ENCODE measurements around the gene LRBA. TPM values are rescaled to one million over a fixed set of nuclear protein-coding genes. Genes with fewer than 3 reads are reported as not detected.
A peak's percentile ranks its signal among the peaks of the same experiment; 100 is the strongest.

LRBA gene
- total RNA-seq, 1 experiment from 2014 or later, result 69.1 TPM

DNA sequence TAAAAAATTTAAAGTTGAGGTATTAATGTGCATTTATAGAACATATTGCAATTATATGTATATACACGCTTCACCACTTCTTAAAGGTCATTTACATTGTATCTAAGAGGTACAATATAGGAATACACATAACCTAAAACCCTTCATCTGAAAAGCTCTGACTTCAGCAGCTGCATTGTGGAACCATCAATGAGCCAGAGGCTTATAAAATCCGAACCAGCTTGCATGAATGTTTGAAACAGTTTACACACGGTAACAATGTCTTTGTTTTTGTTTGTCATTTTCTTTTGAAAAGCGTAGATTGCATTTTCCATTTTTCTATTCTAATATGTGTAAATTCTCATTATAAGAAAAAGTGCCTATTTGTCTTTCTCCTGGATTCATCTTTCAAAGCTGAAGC, 715.3 kb downstream of the LRBA start (continued):
- TF ChIP-seq, protein P1, sequence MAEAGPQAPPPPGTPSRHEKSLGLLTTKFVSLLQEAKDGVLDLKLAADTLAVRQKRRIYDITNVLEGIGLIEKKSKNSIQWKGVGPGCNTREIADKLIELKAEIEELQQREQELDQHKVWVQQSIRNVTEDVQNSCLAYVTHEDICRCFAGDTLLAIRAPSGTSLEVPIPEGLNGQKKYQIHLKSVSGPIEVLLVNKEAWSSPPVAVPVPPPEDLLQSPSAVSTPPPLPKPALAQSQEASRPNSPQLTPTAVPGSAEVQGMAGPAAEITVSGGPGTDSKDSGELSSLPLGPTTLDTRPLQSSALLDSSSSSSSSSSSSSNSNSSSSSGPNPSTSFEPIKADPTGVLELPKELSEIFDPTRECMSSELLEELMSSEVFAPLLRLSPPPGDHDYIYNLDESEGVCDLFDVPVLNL (CRISPR knock-in tag; IDR thresholded peaks at IDR 0.05; ENCODE audit: borderline replicate concordance, low read depth), result no peak
- TF ChIP-seq, protein P2, sequence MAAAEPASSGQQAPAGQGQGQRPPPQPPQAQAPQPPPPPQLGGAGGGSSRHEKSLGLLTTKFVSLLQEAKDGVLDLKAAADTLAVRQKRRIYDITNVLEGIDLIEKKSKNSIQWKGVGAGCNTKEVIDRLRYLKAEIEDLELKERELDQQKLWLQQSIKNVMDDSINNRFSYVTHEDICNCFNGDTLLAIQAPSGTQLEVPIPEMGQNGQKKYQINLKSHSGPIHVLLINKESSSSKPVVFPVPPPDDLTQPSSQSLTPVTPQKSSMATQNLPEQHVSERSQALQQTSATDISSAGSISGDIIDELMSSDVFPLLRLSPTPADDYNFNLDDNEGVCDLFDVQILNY (CRISPR knock-in tag; IDR thresholded peaks at IDR 0.05), result no peak
- TF ChIP-seq ZNF416 (CRISPR knock-in tag; IDR thresholded peaks at IDR 0.05), result no peak
- TF ChIP-seq, protein P3, sequence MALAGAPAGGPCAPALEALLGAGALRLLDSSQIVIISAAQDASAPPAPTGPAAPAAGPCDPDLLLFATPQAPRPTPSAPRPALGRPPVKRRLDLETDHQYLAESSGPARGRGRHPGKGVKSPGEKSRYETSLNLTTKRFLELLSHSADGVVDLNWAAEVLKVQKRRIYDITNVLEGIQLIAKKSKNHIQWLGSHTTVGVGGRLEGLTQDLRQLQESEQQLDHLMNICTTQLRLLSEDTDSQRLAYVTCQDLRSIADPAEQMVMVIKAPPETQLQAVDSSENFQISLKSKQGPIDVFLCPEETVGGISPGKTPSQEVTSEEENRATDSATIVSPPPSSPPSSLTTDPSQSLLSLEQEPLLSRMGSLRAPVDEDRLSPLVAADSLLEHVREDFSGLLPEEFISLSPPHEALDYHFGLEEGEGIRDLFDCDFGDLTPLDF (CRISPR knock-in tag; IDR thresholded peaks at IDR 0.05), result no peak
- TF ChIP-seq, protein P4, sequence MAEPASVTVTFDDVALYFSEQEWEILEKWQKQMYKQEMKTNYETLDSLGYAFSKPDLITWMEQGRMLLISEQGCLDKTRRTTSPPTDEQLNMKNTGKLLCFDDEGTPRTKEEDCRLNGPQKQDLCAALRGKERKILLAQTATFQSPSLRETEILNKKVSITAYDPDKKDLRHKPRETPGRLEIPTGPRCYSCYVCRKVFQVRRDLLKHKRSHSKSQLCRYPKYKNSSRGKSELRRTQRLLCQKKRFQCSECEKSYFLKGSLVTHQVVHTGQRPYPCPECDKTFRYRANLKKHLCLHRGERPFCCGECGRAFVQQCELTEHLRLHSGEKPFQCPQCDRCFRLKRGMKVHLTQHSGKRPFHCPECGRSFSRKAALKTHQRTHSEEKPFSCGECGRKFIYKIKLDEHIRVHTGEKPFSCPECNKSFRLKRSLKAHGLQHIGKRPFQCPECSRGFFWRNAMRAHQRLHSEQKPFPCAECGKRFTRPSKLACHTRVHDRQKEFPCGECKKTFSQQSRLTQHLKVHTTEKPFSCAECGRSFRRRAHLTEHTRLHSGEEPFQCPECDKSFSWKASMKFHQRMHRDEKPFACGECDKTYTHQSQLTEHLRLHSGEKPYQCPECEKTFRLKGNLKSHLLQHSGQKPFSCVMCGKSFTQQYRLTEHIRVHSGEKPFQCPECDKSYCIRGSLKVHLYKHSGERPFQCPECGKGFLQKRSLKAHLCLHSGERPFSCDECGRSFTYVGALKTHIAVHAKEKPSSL (CRISPR knock-in tag; conservative IDR thresholded peaks at IDR 0.05), result no peak
- no peak for TF ChIP-seq TP53 (CRISPR knock-in tag; IDR thresholded peaks at IDR 0.05)
- TF ChIP-seq SMAD4 (CRISPR knock-in tag; IDR thresholded peaks at IDR 0.05), result no peak
- TF ChIP-seq MXD4 (CRISPR knock-in tag; IDR thresholded peaks at IDR 0.05; ENCODE audit: borderline replicate concordance), result no peak

DNA sequence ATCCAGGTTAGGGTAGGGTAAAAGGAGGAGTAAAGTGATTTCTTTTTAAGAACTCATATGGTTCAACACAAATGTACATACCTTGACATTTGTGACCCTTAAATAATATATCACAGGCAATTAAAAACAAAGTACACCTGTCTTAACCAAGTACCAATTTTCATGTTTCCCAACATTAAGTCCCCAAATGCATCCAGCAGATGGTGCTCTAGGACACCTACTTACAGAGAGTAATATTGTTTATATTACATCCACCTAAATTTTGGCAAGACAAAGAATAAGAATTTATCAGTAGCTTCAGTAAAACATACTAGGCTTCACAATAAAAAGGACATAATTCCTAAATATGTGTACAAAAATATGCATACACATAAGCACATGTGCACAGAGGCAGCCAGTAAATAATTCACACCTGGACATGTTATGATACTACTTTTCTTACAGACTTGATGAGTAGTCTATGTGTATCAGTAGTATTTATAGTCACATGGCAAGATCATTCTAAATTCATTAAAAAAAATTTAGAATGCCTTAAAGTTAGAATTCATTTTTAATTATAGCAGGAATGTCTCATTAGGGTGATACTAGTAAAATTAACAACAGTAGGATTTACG, 717.1 kb downstream of the LRBA start:
- ATAC-seq, result 0 out of 2 replicates have a peak, but pooled peaks have one; percentile 41
- H3K4me3 Mint-ChIP-seq, result no peak overlapping the region
- CTCF ChIA-PET, result interaction anchor here (1.1 to 1.6 kb wide), 3 partner anchors 40 to 569 kb away, joined by 3 to 6 read pairs (median 4); no protein-coding TSS in a partner anchor
- H3K4me1 Mint-ChIP-seq, result no peaks in the 10 kb centered on the region
- no peak overlapping the region for H3K27ac Mint-ChIP-seq
- no peaks in the 10 kb centered on the region for H3K36me3 Mint-ChIP-seq
- H3K9me3 Mint-ChIP-seq, result no peaks in the 10 kb centered on the region
- H3K27me3 Mint-ChIP-seq (ENCODE audit: low read depth), result no peaks in the 10 kb centered on the region
- DNase-seq (ENCODE audit: low spot score), result peak; percentile 40
- no peak for TF ChIP-seq ATF1 (CRISPR knock-in tag; IDR thresholded peaks at IDR 0.05)
- TF ChIP-seq, protein P5, sequence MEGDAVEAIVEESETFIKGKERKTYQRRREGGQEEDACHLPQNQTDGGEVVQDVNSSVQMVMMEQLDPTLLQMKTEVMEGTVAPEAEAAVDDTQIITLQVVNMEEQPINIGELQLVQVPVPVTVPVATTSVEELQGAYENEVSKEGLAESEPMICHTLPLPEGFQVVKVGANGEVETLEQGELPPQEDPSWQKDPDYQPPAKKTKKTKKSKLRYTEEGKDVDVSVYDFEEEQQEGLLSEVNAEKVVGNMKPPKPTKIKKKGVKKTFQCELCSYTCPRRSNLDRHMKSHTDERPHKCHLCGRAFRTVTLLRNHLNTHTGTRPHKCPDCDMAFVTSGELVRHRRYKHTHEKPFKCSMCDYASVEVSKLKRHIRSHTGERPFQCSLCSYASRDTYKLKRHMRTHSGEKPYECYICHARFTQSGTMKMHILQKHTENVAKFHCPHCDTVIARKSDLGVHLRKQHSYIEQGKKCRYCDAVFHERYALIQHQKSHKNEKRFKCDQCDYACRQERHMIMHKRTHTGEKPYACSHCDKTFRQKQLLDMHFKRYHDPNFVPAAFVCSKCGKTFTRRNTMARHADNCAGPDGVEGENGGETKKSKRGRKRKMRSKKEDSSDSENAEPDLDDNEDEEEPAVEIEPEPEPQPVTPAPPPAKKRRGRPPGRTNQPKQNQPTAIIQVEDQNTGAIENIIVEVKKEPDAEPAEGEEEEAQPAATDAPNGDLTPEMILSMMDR (IDR thresholded peaks at IDR 0.05), result peak; percentile 47; the same call in 1 of the 2 replicates
- POLR2A ChIA-PET, result no interaction called here

DNA sequence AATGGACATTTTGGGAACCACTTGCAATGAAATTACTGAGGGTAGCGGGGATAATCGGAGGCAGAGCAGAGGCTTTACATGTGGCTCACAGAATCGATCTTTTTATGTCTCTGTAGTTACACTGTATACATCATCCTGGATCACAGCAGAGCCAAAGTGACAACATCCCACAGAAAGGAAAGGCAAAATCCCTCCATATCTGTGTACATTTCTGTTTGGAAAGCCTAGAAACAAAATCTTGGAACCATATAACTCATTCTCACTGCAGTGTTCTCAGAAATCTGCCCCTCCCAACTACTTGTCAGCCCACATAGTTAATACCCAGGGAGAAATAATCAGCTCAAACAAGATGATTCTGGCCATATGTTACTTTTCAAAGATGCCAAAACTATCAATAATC, 725.2 kb downstream of the LRBA start:
- peaks cover 6% of the 10 kb centered on the region for H3K9me3 Mint-ChIP-seq
- H3K27me3 Mint-ChIP-seq (ENCODE audit: low read depth), result no peaks in the 10 kb centered on the region

DNA sequence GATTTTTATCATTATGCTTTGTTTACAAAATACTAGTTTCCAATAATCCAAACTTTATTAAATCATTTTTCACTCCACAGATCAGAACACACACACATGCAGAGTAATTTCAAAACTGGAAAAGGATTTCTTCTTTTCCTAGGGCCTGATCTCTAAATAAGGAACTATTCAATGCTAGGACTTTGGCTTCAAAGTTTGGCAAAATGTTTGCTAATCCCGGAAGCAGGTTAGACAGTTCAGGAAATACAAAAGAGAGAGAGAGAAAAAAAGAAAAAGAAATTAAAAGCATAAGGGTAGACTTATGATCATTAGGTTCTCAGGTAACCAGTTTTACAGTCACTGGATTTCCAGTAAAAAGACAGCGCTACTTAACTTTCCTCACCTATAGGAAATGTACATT, 725.9 kb downstream of the LRBA start:
- DNase-seq (ENCODE audit: low spot score) (no peak), ATAC-seq (no peak)
- Mint-ChIP-seq H3K27me3 (ENCODE audit: low read depth) (no peaks in the 10 kb centered on the region), H3K36me3 (peaks cover 6% of the 10 kb centered on the region), H3K9me3 (peaks cover 6% of the 10 kb centered on the region), H3K27ac (no peak overlapping the region), H3K4me3 (no peak overlapping the region), H3K4me1 (no peaks in the 10 kb centered on the region)
- POLR2A ChIA-PET, result no interaction called here
- CTCF ChIA-PET, result no interaction called here
- no peak for TF ChIP-seq ZNF317 (CRISPR knock-in tag; IDR thresholded peaks at IDR 0.05; ENCODE audit: borderline replicate concordance, low read depth)
- TF ChIP-seq, protein P6, sequence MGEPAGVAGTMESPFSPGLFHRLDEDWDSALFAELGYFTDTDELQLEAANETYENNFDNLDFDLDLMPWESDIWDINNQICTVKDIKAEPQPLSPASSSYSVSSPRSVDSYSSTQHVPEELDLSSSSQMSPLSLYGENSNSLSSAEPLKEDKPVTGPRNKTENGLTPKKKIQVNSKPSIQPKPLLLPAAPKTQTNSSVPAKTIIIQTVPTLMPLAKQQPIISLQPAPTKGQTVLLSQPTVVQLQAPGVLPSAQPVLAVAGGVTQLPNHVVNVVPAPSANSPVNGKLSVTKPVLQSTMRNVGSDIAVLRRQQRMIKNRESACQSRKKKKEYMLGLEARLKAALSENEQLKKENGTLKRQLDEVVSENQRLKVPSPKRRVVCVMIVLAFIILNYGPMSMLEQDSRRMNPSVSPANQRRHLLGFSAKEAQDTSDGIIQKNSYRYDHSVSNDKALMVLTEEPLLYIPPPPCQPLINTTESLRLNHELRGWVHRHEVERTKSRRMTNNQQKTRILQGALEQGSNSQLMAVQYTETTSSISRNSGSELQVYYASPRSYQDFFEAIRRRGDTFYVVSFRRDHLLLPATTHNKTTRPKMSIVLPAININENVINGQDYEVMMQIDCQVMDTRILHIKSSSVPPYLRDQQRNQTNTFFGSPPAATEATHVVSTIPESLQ (CRISPR knock-in tag; IDR thresholded peaks at IDR 0.05), result no peak
- TF ChIP-seq IRF2 (CRISPR knock-in tag; IDR thresholded peaks at IDR 0.05; ENCODE audit: borderline replicate concordance, low read depth), result no peak
- TF ChIP-seq, protein P1 (CRISPR knock-in tag; IDR thresholded peaks at IDR 0.05; ENCODE audit: borderline replicate concordance, low read depth), result no peak
- TF ChIP-seq, protein P7, sequence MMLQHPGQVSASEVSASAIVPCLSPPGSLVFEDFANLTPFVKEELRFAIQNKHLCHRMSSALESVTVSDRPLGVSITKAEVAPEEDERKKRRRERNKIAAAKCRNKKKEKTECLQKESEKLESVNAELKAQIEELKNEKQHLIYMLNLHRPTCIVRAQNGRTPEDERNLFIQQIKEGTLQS (CRISPR knock-in tag; conservative IDR thresholded peaks at IDR 0.05), result no peak
- TF ChIP-seq ZNF671 (CRISPR knock-in tag; IDR thresholded peaks at IDR 0.05), result no peak
- TF ChIP-seq, protein P3 (CRISPR knock-in tag; IDR thresholded peaks at IDR 0.05), result no peak

More for the DNA sequence above, 725.2 kb downstream of the LRBA start:
- no peak for DNase-seq (ENCODE audit: low spot score)
- H3K36me3 Mint-ChIP-seq, result peaks cover 6% of the 10 kb centered on the region
- CTCF ChIA-PET, result no interaction called here
- no peak for TF ChIP-seq TCF7 (CRISPR knock-in tag; IDR thresholded peaks at IDR 0.05; ENCODE audit: low read depth)
- TF ChIP-seq NR2C2 (CRISPR knock-in tag; IDR thresholded peaks at IDR 0.05), result no peak
- TF ChIP-seq IRF2 (CRISPR knock-in tag; IDR thresholded peaks at IDR 0.05; ENCODE audit: borderline replicate concordance, low read depth), result no peak
- no peak for ATAC-seq
- no peak overlapping the region for H3K4me3 Mint-ChIP-seq
- no peak overlapping the region for H3K27ac Mint-ChIP-seq
- POLR2A ChIA-PET, result no interaction called here
- H3K4me1 Mint-ChIP-seq, result no peaks in the 10 kb centered on the region
